K562 (cell line): Measurements from ENCODE around the gene NT5DC1. TPM values are rescaled to one million over a fixed set of nuclear protein-coding genes. Genes with fewer than 3 reads are reported as not detected.

Source experiments
- ATAC-seq: fragments of 200-7000 bp; cut with Tn5 transposase; 3 replicates; pipeline ENCODE4 v1.9.1; 2020; ENCODE audit warnings: moderate library complexity
- BruUV-seq: library from RNA; stranded (reverse); fragments of 400-500 nt; replicated peaks from 2 replicates; lab custom pipeline; 2021; lab: Mats Ljungman, UMichigan
- CTCF ChIA-PET: fragments of 300-600 bp; formaldehyde crosslinking; extraction: SDS; loops from one replicate; lab custom pipeline; 2021; ENCODE audit warnings: low intra/inter-chr PET ratio; lab: Yijun Ruan, JAX
- POLR2A ChIA-PET: fragments of 300-600, 350-650 bp; sonication (Branson Sonifier 250); formaldehyde crosslinking; extraction: SDS; loops from one replicate; lab custom pipeline; 2021; ENCODE audit warnings: antibody characterized with exemption, inconsistent platforms; lab: Yijun Ruan, JAX
- DNase-seq, 4 experiments: peaks; one replicate each; pipeline versions ENCODE4 v3.0.0 to v3.0.0-alpha.2; 2011 to 2018; ENCODE audit warnings: low spot score in 3 of 4, mixed read lengths in 3 of 4; ENCODE audit errors: extremely low read depth in 1 of 4
- FAIRE-seq: peaks from 2 replicates; lab custom pipeline; 2011; peaks lifted over from hg19 to GRCh38; lab: Jason Lieb, UNC
- H2AFZ ChIP-seq: 2 replicates; pipeline ENCODE4 v1.6.0; 2011; ENCODE audit warnings: low read depth, low read length, control low read depth, inconsistent platforms
- H3K27ac ChIP-seq: fragments of 200-600 bp; 3 replicates; pipeline ENCODE4 v1.8.0; 2011; ENCODE audit warnings: low read depth, mild to moderate bottlenecking, control low read depth, inconsistent platforms, low read length, moderate library complexity, mixed read lengths; ENCODE audit errors: extremely low read depth
- H3K27me3 ChIP-seq, 2 experiments: fragments of 300-600 bp in 1 of 2; 2 replicates in 1 of 2; 3 replicates in 1 of 2; pipeline versions ENCODE4 v1.6.0 to v1.8.0; 2011; ENCODE audit warnings: inconsistent platforms in 2 of 2, low read length in 2 of 2, mild to moderate bottlenecking in 1 of 2, mixed read lengths in 1 of 2, moderate library complexity in 1 of 2; ENCODE audit not compliant: control insufficient read depth in 2 of 2, insufficient read depth in 2 of 2
- H3K36me3 ChIP-seq: fragments of 300-600 bp; 3 replicates; pipeline ENCODE4 v1.8.0; 2011; ENCODE audit warnings: mild to moderate bottlenecking, low read length, inconsistent platforms; ENCODE audit not compliant: control insufficient read depth, insufficient read depth
- H3K4me1 ChIP-seq, 2 experiments: fragments of 200-600 bp in 1 of 2; replicated peaks in 1 of 2; 2 replicates in 1 of 2; 3 replicates in 1 of 2; pipeline versions ENCODE4 v1.5.1 to v1.8.0; 2011; ENCODE audit warnings: inconsistent platforms in 2 of 2, low read length in 2 of 2, mild to moderate bottlenecking in 1 of 2, mixed read lengths in 1 of 2, moderate library complexity in 1 of 2; ENCODE audit not compliant: control insufficient read depth in 2 of 2, insufficient read depth in 2 of 2
- H3K4me2 ChIP-seq: 2 replicates; pipeline ENCODE4 v1.6.1; 2011; ENCODE audit warnings: low read length, control low read depth, inconsistent platforms, mixed read lengths; ENCODE audit not compliant: insufficient read depth
- H3K4me3 ChIP-seq: fragments of 200-600 bp; sonication (generic), shearing (Covaris generic); 2 replicates; pipeline ENCODE4 v1.5.1; 2016; ENCODE audit warnings: control low read depth, inconsistent platforms
- H3K79me2 ChIP-seq: fragments of 200-600 bp; 3 replicates; pipeline ENCODE4 v1.8.0; 2011; ENCODE audit warnings: low read length, inconsistent platforms; ENCODE audit not compliant: control insufficient read depth, insufficient read depth
- H3K9ac ChIP-seq, 2 experiments: 2 replicates each; pipeline versions ENCODE4 v1.6.0 to v1.6.1; 2011; ENCODE audit warnings: low read depth in 2 of 2, low read length in 2 of 2, control low read depth in 1 of 2, inconsistent platforms in 1 of 2, mild to moderate bottlenecking in 1 of 2, mixed read lengths in 1 of 2; ENCODE audit not compliant: insufficient read depth in 1 of 2
- H3K9me1 ChIP-seq: one replicate; pipeline ENCODE4 v1.6.0; 2011; ENCODE audit warnings: inconsistent platforms, mild to moderate bottlenecking, low read length, moderate library complexity; ENCODE audit not compliant: control insufficient read depth, insufficient read depth
- H3K9me3 ChIP-seq: replicated peaks from 2 replicates; pipeline ENCODE4 v1.5.1; 2011; ENCODE audit warnings: low read depth, low read length, inconsistent platforms; ENCODE audit not compliant: control insufficient read depth, insufficient read depth
- H4K20me1 ChIP-seq: replicated peaks from 2 replicates; pipeline ENCODE4 v1.6.1; 2011; ENCODE audit warnings: low read length, inconsistent platforms, mixed read lengths; ENCODE audit not compliant: control insufficient read depth, insufficient read depth
- ASH1L ChIP-seq: fragments of 450-650 bp; IDR thresholded peaks from 2 replicates; pipeline ENCODE4 v1.6.1; 2018; ENCODE audit warnings: borderline replicate concordance, mild to moderate bottlenecking, low read depth; ENCODE audit not compliant: partially characterized antibody
- BCL6 ChIP-seq: fragments of 250-450 bp; sonication (Bioruptor Pico); IDR thresholded peaks from 2 replicates; pipeline ENCODE4 v1.4.0; 2020
- CBX5 ChIP-seq: IDR thresholded peaks from 2 replicates; pipeline ENCODE4 v1.6.1; 2014; ENCODE audit warnings: low read depth, borderline replicate concordance
- FUS ChIP-seq: fragments of 200-400 bp; formaldehyde crosslinking; optimal IDR thresholded peaks from 2 replicates; pipeline ENCODE3; 2017; ENCODE audit warnings: low read depth, low read length
- IRF1 ChIP-seq: sonication (generic); formaldehyde crosslinking; IDR thresholded peaks from 2 replicates; pipeline ENCODE4 v1.8.0; 2022; ENCODE audit warnings: missing genetic modification reagents, mild to moderate bottlenecking, borderline replicate concordance
- NFYB ChIP-seq: IDR thresholded peaks from 2 replicates; pipeline ENCODE4 v1.6.1; 2011; ENCODE audit warnings: mild to moderate bottlenecking, moderate library complexity; ENCODE audit not compliant: insufficient read length; ENCODE audit errors: extremely low read depth
- RBM14 ChIP-seq: fragments of 200-400 bp; formaldehyde crosslinking; IDR thresholded peaks from 2 replicates; pipeline ENCODE4 v1.6.1; 2018; ENCODE audit warnings: low read depth, mild to moderate bottlenecking, low read length, moderate library complexity, borderline replicate concordance; ENCODE audit not compliant: insufficient read depth
- RBM15 ChIP-seq: fragments of 200-400 bp; formaldehyde crosslinking; IDR thresholded peaks from 2 replicates; pipeline ENCODE4 v1.6.1; 2018; ENCODE audit warnings: mild to moderate bottlenecking, low read length, moderate library complexity; ENCODE audit not compliant: insufficient read depth
- RBM34 ChIP-seq: fragments of 200-400 bp; formaldehyde crosslinking; IDR thresholded peaks from 2 replicates; pipeline ENCODE4 v1.6.1; 2018; ENCODE audit warnings: low read length, borderline replicate concordance; ENCODE audit not compliant: insufficient read depth
- SAFB ChIP-seq: fragments of 200-400 bp; formaldehyde crosslinking; IDR thresholded peaks from 2 replicates; pipeline ENCODE4 v1.6.1; 2017; ENCODE audit warnings: low read depth, low read length, borderline replicate concordance
- SRSF9 ChIP-seq: fragments of 200-400 bp; formaldehyde crosslinking; IDR thresholded peaks from 2 replicates; pipeline ENCODE4 v1.6.1; 2017; ENCODE audit warnings: low read depth, low read length, borderline replicate concordance
- TRIM24 ChIP-seq, 2 experiments: fragments of 450-650 bp; IDR thresholded peaks; 2 replicates each; pipeline ENCODE4 v1.6.1; 2016
- ZNF239 ChIP-seq: fragments of 250-450 bp; sonication (Bioruptor Pico); IDR thresholded peaks from 2 replicates; pipeline ENCODE4 v1.4.0; 2020; ENCODE audit warnings: mild to moderate bottlenecking
- ZNF282 ChIP-seq: sonication (generic); formaldehyde crosslinking; IDR thresholded peaks from 2 replicates; pipeline ENCODE4 v1.8.1; 2023; ENCODE audit warnings: missing genetic modification reagents
- ZNF324 ChIP-seq: fragments of 250-450 bp; sonication (Bioruptor Pico); IDR thresholded peaks from 2 replicates; pipeline ENCODE4 v1.4.0; 2020; ENCODE audit warnings: mild to moderate bottlenecking
- ZNF408 ChIP-seq: fragments of 250-450 bp; sonication (Bioruptor Pico); IDR thresholded peaks from 2 replicates; pipeline ENCODE4 v1.4.0; 2020; ENCODE audit warnings: low read depth, mild to moderate bottlenecking, moderate library complexity
- ZNF764 ChIP-seq: fragments of 250-450 bp; sonication (Bioruptor Pico); IDR thresholded peaks from 2 replicates; pipeline ENCODE4 v1.4.0; 2020; ENCODE audit warnings: low read depth, mild to moderate bottlenecking, moderate library complexity
- whole genome bisulfite sequencing: fragments of 100-300 bp; shearing (Covaris generic); methylation state at CpG from one replicate; pipeline ENCODE4 v1.1.6; 2016; ENCODE audit warnings: low coverage, mixed read lengths; ENCODE audit not compliant: insufficient coverage; ENCODE audit errors: missing lambda C conversion rate; 5-methylcytosine and 5-hydroxymethylcytosine counted together
- in situ Hi-C: fragments of 300-500 bp; cut with MboI; formaldehyde crosslinking; loops from 4 replicates; pipeline ENCODE4 v1.15.0; 2018; ENCODE audit warnings: inconsistent platforms, mixed read lengths
- intact Hi-C: fragments of 100-400 bp; cut with micrococcal nuclease; formaldehyde crosslinking; loops from 2 replicates; pipeline ENCODE4 v1.14.2; 2022
- polyA plus RNA-seq, 8 experiments: library from polyadenylated mRNA; depleted of rRNA in 4 of 8; stranded (reverse) in 5 of 8; unstranded in 3 of 8; fragments of >200 nt; fragmentation: Nextera tagmentation in 2 of 8; fragmentation: Illumina TruSeq in 1 of 8; extraction: Ambion mirVana in 2 of 8; extraction: Trizol in 1 of 8; gene quantifications; 2 replicates each; pipeline versions ENCODE4 v1.2.1 to v1.2.3, GENCODE V29; 2011 to 2014; ENCODE audit warnings: inconsistent platforms in 1 of 8, missing spikeins in 1 of 8
- total RNA-seq, 7 experiments: library from RNA; depleted of rRNA in 6 of 7; stranded (reverse); fragments of >200 nt in 6 of 7; fragmentation: Illumina TruSeq in 2 of 7; extraction: Trizol in 2 of 7; gene quantifications; 2 replicates each; pipeline versions ENCODE4 v1.2.1 to v1.2.3, GENCODE V29; 2011 to 2021; ENCODE audit warnings: low replicate concordance in 1 of 7
- TF ChIP-seq, protein P1 (sequence below): sonication (generic); formaldehyde crosslinking; IDR thresholded peaks from 2 replicates; pipeline ENCODE4 v1.8.1; 2023; ENCODE audit warnings: mild to moderate bottlenecking, missing genetic modification reagents
- TF ChIP-seq, protein P2 (sequence below): fragments of 250-450 bp; sonication (Bioruptor Pico); IDR thresholded peaks from 2 replicates; pipeline ENCODE4 v1.5.0; 2020; ENCODE audit warnings: mild to moderate bottlenecking, borderline replicate concordance

The NT5DC1 gene
- total and polyA plus RNA-seq, 9 of the 15 experiments (the other 6 are each of a cell fraction or from before 2014, with no cell fraction given), result 4.9 to 28.5 (median 16.3) TPM

DNA sequence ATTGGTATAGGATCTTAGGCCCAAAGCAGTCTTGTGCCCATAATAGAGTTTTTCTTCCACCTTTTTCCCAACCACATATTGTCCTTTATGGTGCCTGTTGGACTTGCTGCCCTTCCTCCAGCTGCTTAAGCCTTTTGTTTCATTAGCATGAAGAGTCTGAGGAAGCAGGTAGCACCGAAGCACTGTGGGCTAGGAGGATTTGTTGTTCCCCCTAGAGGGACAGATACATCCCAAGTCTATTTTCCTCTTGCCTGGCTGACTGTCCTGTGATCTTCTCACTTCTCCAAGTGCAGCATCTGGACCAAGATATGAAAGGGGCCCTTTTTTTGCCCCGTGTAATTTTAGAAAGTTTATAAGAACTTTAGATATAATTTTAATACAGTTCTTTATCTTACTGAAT lies 75.9 kb downstream of the NT5DC1 start:
- WGBS, result 10% methylated on average over 2 of the region's 2 CpGs
- H3K4me2 ChIP-seq, result no peak overlapping the region
- H3K27ac ChIP-seq, result no peak overlapping the region
- H2AFZ ChIP-seq, result no peak overlapping the region
- no peaks in the 10 kb centered on the region for H3K36me3 ChIP-seq
- no peaks in the 10 kb centered on the region for H3K79me2 ChIP-seq
- peaks cover 0 to under 1% of the 10 kb centered on the region in 2 experiments; a peak in 2 of 5 replicates for H3K4me1 ChIP-seq
- intact Hi-C loops (no loop called here), in situ Hi-C loops (no loop called here)
- no peak overlapping the region for H3K4me3 ChIP-seq
- no peaks in the 10 kb centered on the region for H3K27me3 ChIP-seq
- no peak overlapping the region for H3K9ac ChIP-seq
- no TSS peak for BruUV-seq
- no peaks in the 10 kb centered on the region for H3K9me1 ChIP-seq
- H3K9me3 ChIP-seq, result no peaks in the 10 kb centered on the region; the same call in 1 of the 2 replicates
- DNase-seq (no peak), ATAC-seq (no peak), FAIRE-seq (no peak)
- H4K20me1 ChIP-seq, result no peaks in the 10 kb centered on the region
- POLR2A ChIA-PET, result no interaction called here
- CTCF ChIA-PET, result no interaction called here
- no peak for TF ChIP-seq SRSF9
- no peak for TF ChIP-seq SAFB
- no peak for TF ChIP-seq RBM34
- no peak for TF ChIP-seq ZNF282
- TF ChIP-seq RBM15, result no peak
- no peak for TF ChIP-seq CBX5
- TF ChIP-seq NFYB, result no peak
- TF ChIP-seq IRF1 (CRISPR knock-in tag), result no peak
- TF ChIP-seq, protein P1, sequence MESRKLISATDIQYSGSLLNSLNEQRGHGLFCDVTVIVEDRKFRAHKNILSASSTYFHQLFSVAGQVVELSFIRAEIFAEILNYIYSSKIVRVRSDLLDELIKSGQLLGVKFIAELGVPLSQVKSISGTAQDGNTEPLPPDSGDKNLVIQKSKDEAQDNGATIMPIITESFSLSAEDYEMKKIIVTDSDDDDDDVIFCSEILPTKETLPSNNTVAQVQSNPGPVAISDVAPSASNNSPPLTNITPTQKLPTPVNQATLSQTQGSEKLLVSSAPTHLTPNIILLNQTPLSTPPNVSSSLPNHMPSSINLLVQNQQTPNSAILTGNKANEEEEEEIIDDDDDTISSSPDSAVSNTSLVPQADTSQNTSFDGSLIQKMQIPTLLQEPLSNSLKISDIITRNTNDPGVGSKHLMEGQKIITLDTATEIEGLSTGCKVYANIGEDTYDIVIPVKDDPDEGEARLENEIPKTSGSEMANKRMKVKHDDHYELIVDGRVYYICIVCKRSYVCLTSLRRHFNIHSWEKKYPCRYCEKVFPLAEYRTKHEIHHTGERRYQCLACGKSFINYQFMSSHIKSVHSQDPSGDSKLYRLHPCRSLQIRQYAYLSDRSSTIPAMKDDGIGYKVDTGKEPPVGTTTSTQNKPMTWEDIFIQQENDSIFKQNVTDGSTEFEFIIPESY, result no peak
- TF ChIP-seq RBM14, result no peak
- TF ChIP-seq ZNF324 (CRISPR knock-in tag), result no peak
- TF ChIP-seq ZNF764 (CRISPR knock-in tag), result no peak
- no peak for TF ChIP-seq BCL6 (CRISPR knock-in tag)
- no peak for TF ChIP-seq TRIM24 (IDR thresholded peaks at IDR 0.05)
- no peak for TF ChIP-seq ASH1L
- no peak for TF ChIP-seq ZNF239 (CRISPR knock-in tag)
- TF ChIP-seq, protein P2, sequence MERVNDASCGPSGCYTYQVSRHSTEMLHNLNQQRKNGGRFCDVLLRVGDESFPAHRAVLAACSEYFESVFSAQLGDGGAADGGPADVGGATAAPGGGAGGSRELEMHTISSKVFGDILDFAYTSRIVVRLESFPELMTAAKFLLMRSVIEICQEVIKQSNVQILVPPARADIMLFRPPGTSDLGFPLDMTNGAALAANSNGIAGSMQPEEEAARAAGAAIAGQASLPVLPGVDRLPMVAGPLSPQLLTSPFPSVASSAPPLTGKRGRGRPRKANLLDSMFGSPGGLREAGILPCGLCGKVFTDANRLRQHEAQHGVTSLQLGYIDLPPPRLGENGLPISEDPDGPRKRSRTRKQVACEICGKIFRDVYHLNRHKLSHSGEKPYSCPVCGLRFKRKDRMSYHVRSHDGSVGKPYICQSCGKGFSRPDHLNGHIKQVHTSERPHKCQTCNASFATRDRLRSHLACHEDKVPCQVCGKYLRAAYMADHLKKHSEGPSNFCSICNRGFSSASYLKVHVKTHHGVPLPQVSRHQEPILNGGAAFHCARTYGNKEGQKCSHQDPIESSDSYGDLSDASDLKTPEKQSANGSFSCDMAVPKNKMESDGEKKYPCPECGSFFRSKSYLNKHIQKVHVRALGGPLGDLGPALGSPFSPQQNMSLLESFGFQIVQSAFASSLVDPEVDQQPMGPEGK (CRISPR knock-in tag), result no peak
- no peak for TF ChIP-seq FUS
- no peak for TF ChIP-seq ZNF408
